Coronary artery (tissue), 2 donors: ENCODE results near the gene DPP10.

Experiments used
- DNase-seq: peaks from one replicate; pipeline ENCODE4 v3.0.0-alpha.2; 2017; ENCODE audit warnings: low spot score
- H3K27ac ChIP-seq, 2 donors: fragments of 200-600 bp; sonication (generic); one replicate each; pipeline ENCODE4 v1.5.1; 2016 to 2019
- H3K4me3 ChIP-seq: fragments of 200-600 bp; sonication (generic); 2 replicates; pipeline ENCODE4 v1.5.1; 2016; ENCODE audit warnings: mild to moderate bottlenecking, moderate library complexity
- CTCF ChIP-seq: fragments of 200-600 bp; sonication (generic); IDR thresholded peaks from one replicate; pipeline ENCODE4 v1.5.1; 2019; ENCODE audit warnings: antibody characterized with exemption

DPP10 gene

GRCh38 chr2:114628481-114628880 lies 186.0 kb downstream of the DPP10 start:
- TF ChIP-seq CTCF, result no peak
- no peak for DNase-seq
- no peak overlapping the region for H3K4me3 ChIP-seq
- no peak overlapping the region for H3K27ac ChIP-seq

GRCh38 chr2:114631146-114631545 lies 188.7 kb downstream of the DPP10 start:
- H3K27ac ChIP-seq, result no peak overlapping the region
- no peak for TF ChIP-seq CTCF

GRCh38 chr2:114642166-114642770 lies 199.8 kb downstream of the DPP10 start:
- DNase-seq, result no peak
- no peak overlapping the region for H3K27ac ChIP-seq
- H3K4me3 ChIP-seq, result no peak overlapping the region
- no peak for TF ChIP-seq CTCF

More at GRCh38 chr2:114631146-114631545, 188.7 kb downstream of the DPP10 start:
- H3K4me3 ChIP-seq, result no peak overlapping the region
- DNase-seq, result no peak

GRCh38 chr2:114642988-114643553 lies 200.6 kb downstream of the DPP10 start:
- no peak for TF ChIP-seq CTCF
- DNase-seq, result no peak
- Histone ChIP-seq H3K27ac (no peak overlapping the region), H3K4me3 (no peak overlapping the region)

DNA sequence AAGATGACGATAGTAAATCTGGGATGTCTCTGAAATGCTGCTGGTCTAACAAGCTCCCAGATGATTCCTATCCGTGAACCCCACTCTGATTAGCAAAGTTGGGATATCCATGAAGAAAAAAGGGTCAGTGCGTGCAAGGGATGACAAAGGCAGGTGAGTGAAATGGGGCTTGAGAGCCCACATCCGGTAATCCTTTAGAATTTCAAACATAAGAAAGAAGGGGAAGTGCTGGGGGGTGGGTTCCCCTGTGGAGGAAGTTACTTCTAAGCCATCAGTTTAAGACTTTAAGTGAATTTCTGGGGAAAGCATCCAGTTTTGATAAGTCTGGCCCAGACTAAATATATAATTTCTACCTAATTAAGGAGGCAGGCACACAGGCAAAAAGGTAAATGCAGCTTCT lies 209.5 kb downstream of the DPP10 start:
- no peak overlapping the region for H3K27ac ChIP-seq
- no peak overlapping the region for H3K4me3 ChIP-seq
- TF ChIP-seq CTCF, result no peak
- DNase-seq, result no peak

GRCh38 chr2:114659880-114660279 lies 217.4 kb downstream of the DPP10 start:
- Histone ChIP-seq H3K27ac (no peak overlapping the region), H3K4me3 (no peak overlapping the region)
- no peak for DNase-seq
- TF ChIP-seq CTCF, result no peak
